Mammary epithelial cell (primary cell): ENCODE measurements around the gene MIR17HG.

ENCODE experiments used
- CTCF ChIP-seq, 2 donors: IDR thresholded peaks in 1 of 2; conservative IDR thresholded peaks in 1 of 2; 2 replicates each; pipeline ENCODE4 v1.5.1; 2011 to 2012; ENCODE audit warnings: inconsistent platforms in 2 of 2, low read length in 2 of 2, mild to moderate bottlenecking in 2 of 2, control low read depth in 1 of 2, low read depth in 1 of 2; ENCODE audit not compliant: insufficient read depth in 1 of 2; ENCODE audit errors: extremely low read depth in 1 of 2
- EZH2 ChIP-seq: IDR thresholded peaks from 2 replicates; pipeline ENCODE4 v1.6.1; 2012; ENCODE audit warnings: low read length, inconsistent platforms, borderline replicate concordance

- TF ChIP-seq CTCF (conservative IDR thresholded peaks at IDR 0.05 in 1 of 2, IDR thresholded peaks at IDR 0.05 in 1 of 2; ENCODE audit: extremely low read depth in 1 of 2, insufficient read depth in 1 of 2, low read depth in 1 of 2, low read length in 2 of 2) (no peak), EZH2 (no peak)
Measured at GRCh38 chr13:91400063-91400399, 52.5 kb downstream of the MIR17HG start.
